Activated T-cell treated with anti-CD3 and anti-CD28 coated beads, Interleukin-2, amount 50 U/mL, for 4 hours (primary cell): ENCODE data around the gene GRIA4. TPM values are rescaled to one million over a fixed set of nuclear protein-coding genes. Genes with fewer than 3 reads are reported as not detected.

Experiments used
- ATAC-seq, 2 donors: fragments of 200-7000 bp; cut with Tn5 transposase; one replicate each; pipeline ENCODE4 v1.10.0; 2021
- DNase-seq: peaks from one replicate; pipeline ENCODE4 v3.0.0-alpha.2; 2020
- H3K27me3 Mint-ChIP-seq: one replicate; pipeline ENCODE4 v1.8.0; 2021; ENCODE audit warnings: low read depth, mixed read lengths
- H3K36me3 Mint-ChIP-seq: one replicate; pipeline ENCODE4 v1.8.0; 2022; ENCODE audit warnings: mixed read lengths; ENCODE audit not compliant: insufficient read depth
- H3K4me1 Mint-ChIP-seq: one replicate; pipeline ENCODE4 v1.8.0; 2021; ENCODE audit warnings: low read depth, mixed read lengths
- H3K4me3 Mint-ChIP-seq: one replicate; pipeline ENCODE4 v1.8.0; 2021; ENCODE audit warnings: mild to moderate bottlenecking, moderate library complexity, mixed read lengths
- H3K9me3 Mint-ChIP-seq: one replicate; pipeline ENCODE4 v1.8.0; 2021; ENCODE audit warnings: mixed read lengths
- total RNA-seq, 3 donors: library from RNA; stranded (reverse); gene quantifications; one replicate each; pipeline ENCODE4 v1.2.1, GENCODE V29; 2021

GRIA4 gene
- total RNA-seq, result not detected

- peaks cover 18% of the 10 kb centered on the region for H3K4me1 Mint-ChIP-seq
- H3K27me3 Mint-ChIP-seq, result peaks cover 48% of the 10 kb centered on the region
- no peaks in the 10 kb centered on the region for H3K36me3 Mint-ChIP-seq
- DNase-seq (no peak), ATAC-seq (peak; percentile 55 to 69)
- peak within 1 kb of the TSS; percentile 48 for H3K4me3 Mint-ChIP-seq
- peaks cover 3% of the 10 kb centered on the region for H3K9me3 Mint-ChIP-seq
These were observed at the start of gene GRIA4 for GRCh38 chr11:105609832-105610781. TSS of gene GRIA4 (plus strand) at chr11:105610073. CDS start at chr11:105610998, 925 bp downstream.

GRCh38 chr11:105573091-105573490 lies 36.8 kb upstream of the GRIA4 start:
- no peaks in the 10 kb centered on the region for H3K36me3 Mint-ChIP-seq
- H3K27me3 Mint-ChIP-seq, result no peaks in the 10 kb centered on the region
- no peaks in the 10 kb centered on the region for H3K9me3 Mint-ChIP-seq
- DNase-seq (no peak), ATAC-seq (no peak)
- no peak overlapping the region for H3K4me3 Mint-ChIP-seq
- no peaks in the 10 kb centered on the region for H3K4me1 Mint-ChIP-seq

GRCh38 chr11:105574974-105575373 lies 34.9 kb upstream of the GRIA4 start:
- H3K36me3 Mint-ChIP-seq, result no peaks in the 10 kb centered on the region
- ATAC-seq (no peak), DNase-seq (no peak)
- H3K9me3 Mint-ChIP-seq, result no peaks in the 10 kb centered on the region
- H3K27me3 Mint-ChIP-seq, result no peaks in the 10 kb centered on the region
- H3K4me1 Mint-ChIP-seq, result no peaks in the 10 kb centered on the region
- H3K4me3 Mint-ChIP-seq, result no peak overlapping the region

GRCh38 chr11:105577641-105578040 lies 32.2 kb upstream of the GRIA4 start:
- no peak for ATAC-seq
- H3K9me3 Mint-ChIP-seq, result no peaks in the 10 kb centered on the region

GRCh38 chr11:105579111-105579510 lies 30.8 kb upstream of the GRIA4 start:
- ATAC-seq (no peak), DNase-seq (no peak)
- Mint-ChIP-seq H3K36me3 (no peaks in the 10 kb centered on the region), H3K4me3 (no peak overlapping the region), H3K9me3 (no peaks in the 10 kb centered on the region), H3K27me3 (no peaks in the 10 kb centered on the region), H3K4me1 (no peaks in the 10 kb centered on the region)

More at GRCh38 chr11:105577641-105578040, 32.2 kb upstream of the GRIA4 start:
- H3K4me3 Mint-ChIP-seq, result no peak overlapping the region
- no peaks in the 10 kb centered on the region for H3K36me3 Mint-ChIP-seq
- no peaks in the 10 kb centered on the region for H3K4me1 Mint-ChIP-seq
- no peaks in the 10 kb centered on the region for H3K27me3 Mint-ChIP-seq
- DNase-seq, result no peak

GRCh38 chr11:105582497-105582896 lies 27.4 kb upstream of the GRIA4 start:
- Mint-ChIP-seq H3K9me3 (no peaks in the 10 kb centered on the region), H3K4me3 (no peak overlapping the region), H3K27me3 (no peaks in the 10 kb centered on the region), H3K4me1 (no peaks in the 10 kb centered on the region), H3K36me3 (no peaks in the 10 kb centered on the region)
- ATAC-seq (no peak), DNase-seq (no peak)

GRCh38 chr11:105588001-105588400 lies 21.9 kb upstream of the GRIA4 start:
- no peak for ATAC-seq
- Mint-ChIP-seq H3K4me1 (no peaks in the 10 kb centered on the region), H3K9me3 (no peaks in the 10 kb centered on the region), H3K27me3 (no peaks in the 10 kb centered on the region), H3K36me3 (no peaks in the 10 kb centered on the region), H3K4me3 (no peak overlapping the region)
- no peak for DNase-seq

- H3K9me3 Mint-ChIP-seq, result no peaks in the 10 kb centered on the region
- no peak overlapping the region for H3K4me3 Mint-ChIP-seq
- H3K36me3 Mint-ChIP-seq, result no peaks in the 10 kb centered on the region
- ATAC-seq (no peak), DNase-seq (no peak)
- H3K4me1 Mint-ChIP-seq, result no peaks in the 10 kb centered on the region
- peaks cover 3% of the 10 kb centered on the region for H3K27me3 Mint-ChIP-seq
These were observed 20.5 kb upstream of the GRIA4 start for GRCh38 chr11:105589346-105589745.

GRCh38 chr11:105592035-105592434 lies 17.8 kb upstream of the GRIA4 start:
- H3K4me3 Mint-ChIP-seq, result no peak overlapping the region
- ATAC-seq (no peak), DNase-seq (no peak)
- H3K4me1 Mint-ChIP-seq, result no peaks in the 10 kb centered on the region
- H3K9me3 Mint-ChIP-seq, result no peaks in the 10 kb centered on the region
- H3K27me3 Mint-ChIP-seq, result peaks cover 3% of the 10 kb centered on the region
- no peaks in the 10 kb centered on the region for H3K36me3 Mint-ChIP-seq

- no peaks in the 10 kb centered on the region for H3K4me1 Mint-ChIP-seq
- no peak for ATAC-seq
- H3K27me3 Mint-ChIP-seq, result peaks cover 3% of the 10 kb centered on the region
- no peak for DNase-seq
- H3K4me3 Mint-ChIP-seq, result no peak overlapping the region
- no peaks in the 10 kb centered on the region for H3K36me3 Mint-ChIP-seq
- H3K9me3 Mint-ChIP-seq, result no peaks in the 10 kb centered on the region
These were observed 11.5 kb upstream of the GRIA4 start for GRCh38 chr11:105598371-105598770.

- Mint-ChIP-seq H3K9me3 (peaks cover 3% of the 10 kb centered on the region), H3K4me1 (no peaks in the 10 kb centered on the region), H3K4me3 (no peak overlapping the region), H3K27me3 (peaks cover 18% of the 10 kb centered on the region), H3K36me3 (no peaks in the 10 kb centered on the region)
- DNase-seq (no peak), ATAC-seq (no peak)
These were observed 6.7 kb upstream of the GRIA4 start for GRCh38 chr11:105603156-105603555.

GRCh38 chr11:105609341-105609781 lies 512 bp upstream of the GRIA4 start:
- ATAC-seq, result peak; percentile 35 to 43
- no peak for DNase-seq
- Mint-ChIP-seq H3K36me3 (no peaks in the 10 kb centered on the region), H3K27me3 (peaks cover 51% of the 10 kb centered on the region), H3K4me1 (peaks cover 18% of the 10 kb centered on the region), H3K4me3 (peak overlapping the region; percentile 5), H3K9me3 (peaks cover 3% of the 10 kb centered on the region)

GRCh38 chr11:105610871-105611571 lies 1.1 kb downstream of the GRIA4 start:
- DNase-seq (no peak), ATAC-seq (no peak)
- Mint-ChIP-seq H3K4me3 (peak overlapping the region; percentile 48), H3K36me3 (no peaks in the 10 kb centered on the region), H3K9me3 (no peaks in the 10 kb centered on the region), H3K27me3 (peaks cover 43% of the 10 kb centered on the region), H3K4me1 (peaks cover 18% of the 10 kb centered on the region)

- Mint-ChIP-seq H3K9me3 (no peaks in the 10 kb centered on the region), H3K4me3 (no peak overlapping the region), H3K27me3 (peaks cover 40% of the 10 kb centered on the region), H3K4me1 (peaks cover 18% of the 10 kb centered on the region), H3K36me3 (no peaks in the 10 kb centered on the region)
- ATAC-seq (no peak), DNase-seq (no peak)
These were observed 1.9 kb downstream of the GRIA4 start for GRCh38 chr11:105611572-105612441.
